ENCODE data around the gene FBXL7. TPM values are rescaled to one million over a fixed set of nuclear protein-coding genes. Genes with fewer than 3 reads are reported as not detected.

The FBXL7 gene
- total and polyA plus RNA-seq, 2 donors (not counting 1 experiment from before 2014, with no cell fraction given): 6.4 to 12.9 TPM

GRCh38 chr5:15566306-15566705 lies 66.3 kb downstream of the FBXL7 start:
- TF ChIP-seq CTCF (conservative IDR thresholded peaks at IDR 0.05 in 1 of 2, IDR thresholded peaks at IDR 0.05 in 1 of 2; ENCODE audit: low read depth in 1 of 2, low read length in 2 of 2): no peak
- no peak for TF ChIP-seq EZH2 (IDR thresholded peaks at IDR 0.05; ENCODE audit: low read length, missing control alignments)
- no peak overlapping the region for H2AFZ ChIP-seq (ENCODE audit: low read length)
- peak in 1 of 2 donors; percentile 40 for DNase-seq (ENCODE audit: low read depth in 2 of 2)
- H3K36me3 ChIP-seq (ENCODE audit: control insufficient read depth, insufficient read depth, low read length): no peaks in the 10 kb centered on the region
- no peaks in the 10 kb centered on the region for H3K27me3 ChIP-seq (ENCODE audit: control insufficient read depth, insufficient read depth, low read length)
- no peaks in the 10 kb centered on the region for H3K79me2 ChIP-seq (ENCODE audit: control insufficient read depth, insufficient read depth, low read length)
- H3K9ac ChIP-seq (ENCODE audit: insufficient read depth, low read length): no peak overlapping the region
- H3K9me3 ChIP-seq (ENCODE audit: control insufficient read depth, insufficient read depth, low read depth, low read length): no peaks in the 10 kb centered on the region
- H3K4me1 ChIP-seq (ENCODE audit: control insufficient read depth, extremely low read depth, insufficient read depth, low read length): no peaks in the 10 kb centered on the region
- no peaks in the 10 kb centered on the region for H4K20me1 ChIP-seq (ENCODE audit: control insufficient read depth, extremely low read depth, insufficient read depth, low read length)
- no peak overlapping the region for H3K27ac ChIP-seq (ENCODE audit: insufficient read depth, low read length)
- no peak overlapping the region for H3K4me3 ChIP-seq (replicated peaks in 1 of 4; ENCODE audit: control extremely low read depth in 1 of 4, insufficient read depth in 1 of 4, low read depth in 3 of 4, low read length in 4 of 4)
- H3K4me2 ChIP-seq (ENCODE audit: extremely low read depth, insufficient read depth, low read length): no peak overlapping the region

- DNase-seq (ENCODE audit: low read depth in 2 of 2): no peak
- no peak overlapping the region for H2AFZ ChIP-seq (ENCODE audit: low read length)
- no peaks in the 10 kb centered on the region for H3K36me3 ChIP-seq (ENCODE audit: control insufficient read depth, insufficient read depth, low read length)
- H3K27ac ChIP-seq (ENCODE audit: insufficient read depth, low read length): no peak overlapping the region
- no peak overlapping the region for H3K4me2 ChIP-seq (ENCODE audit: extremely low read depth, insufficient read depth, low read length)
- H3K9me3 ChIP-seq (ENCODE audit: control insufficient read depth, insufficient read depth, low read depth, low read length): no peaks in the 10 kb centered on the region
- peaks cover 2% of the 10 kb centered on the region for H3K79me2 ChIP-seq (ENCODE audit: control insufficient read depth, insufficient read depth, low read length)
- H3K27me3 ChIP-seq (ENCODE audit: control insufficient read depth, insufficient read depth, low read length): no peaks in the 10 kb centered on the region
- H3K4me1 ChIP-seq (ENCODE audit: control insufficient read depth, extremely low read depth, insufficient read depth, low read length): no peaks in the 10 kb centered on the region
- no peaks in the 10 kb centered on the region for H4K20me1 ChIP-seq (ENCODE audit: control insufficient read depth, extremely low read depth, insufficient read depth, low read length)
- no peak overlapping the region for H3K4me3 ChIP-seq (replicated peaks in 1 of 4; ENCODE audit: control extremely low read depth in 1 of 4, insufficient read depth in 1 of 4, low read depth in 3 of 4, low read length in 4 of 4)
- H3K9ac ChIP-seq (ENCODE audit: insufficient read depth, low read length): no peak overlapping the region
- no peak for TF ChIP-seq CTCF (conservative IDR thresholded peaks at IDR 0.05 in 1 of 2, IDR thresholded peaks at IDR 0.05 in 1 of 2; ENCODE audit: low read depth in 1 of 2, low read length in 2 of 2)
- TF ChIP-seq EZH2 (IDR thresholded peaks at IDR 0.05; ENCODE audit: low read length, missing control alignments): no peak
Observed at GRCh38 chr5:15566789-15567188, 66.8 kb downstream of the FBXL7 start.

DNA sequence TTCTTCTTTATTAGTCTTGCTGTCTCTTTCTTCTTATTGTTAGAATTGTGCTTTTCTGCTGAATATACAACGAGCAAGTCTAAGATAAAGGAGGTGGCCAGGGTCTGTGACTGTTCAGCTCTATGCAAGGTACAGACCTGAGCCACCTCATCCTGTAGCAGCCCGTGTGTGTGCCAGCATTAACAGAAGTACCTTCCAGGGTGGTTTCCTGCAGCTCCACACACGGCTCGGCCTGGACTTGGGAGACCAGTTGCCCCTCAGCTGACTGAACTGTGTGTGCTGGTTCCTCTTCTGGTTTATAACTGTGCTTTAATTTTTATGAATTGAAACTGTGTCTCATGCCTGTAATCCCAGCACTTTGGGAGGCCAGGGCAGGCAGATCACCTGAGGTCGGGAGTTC lies 70.5 kb downstream of the FBXL7 start:
- H3K9ac ChIP-seq (ENCODE audit: insufficient read depth, low read length): no peak overlapping the region
- H3K79me2 ChIP-seq (ENCODE audit: control insufficient read depth, insufficient read depth, low read length): peaks cover 2% of the 10 kb centered on the region
- no peaks in the 10 kb centered on the region for H4K20me1 ChIP-seq (ENCODE audit: control insufficient read depth, extremely low read depth, insufficient read depth, low read length)
- no peak overlapping the region for H2AFZ ChIP-seq (ENCODE audit: low read length)
- H3K36me3 ChIP-seq (ENCODE audit: control insufficient read depth, insufficient read depth, low read length): no peaks in the 10 kb centered on the region
- H3K27ac ChIP-seq (ENCODE audit: insufficient read depth, low read length): no peak overlapping the region
- no peaks in the 10 kb centered on the region for H3K27me3 ChIP-seq (ENCODE audit: control insufficient read depth, insufficient read depth, low read length)
- DNase-seq (ENCODE audit: low read depth in 2 of 2): no peak
- no peak overlapping the region for H3K4me3 ChIP-seq (replicated peaks in 1 of 4; ENCODE audit: control extremely low read depth in 1 of 4, insufficient read depth in 1 of 4, low read depth in 3 of 4, low read length in 4 of 4)
- no peak overlapping the region for H3K4me2 ChIP-seq (ENCODE audit: extremely low read depth, insufficient read depth, low read length)
- H3K9me3 ChIP-seq (ENCODE audit: control insufficient read depth, insufficient read depth, low read depth, low read length): no peaks in the 10 kb centered on the region
- H3K4me1 ChIP-seq (ENCODE audit: control insufficient read depth, extremely low read depth, insufficient read depth, low read length): peaks cover 2% of the 10 kb centered on the region
- no peak for TF ChIP-seq EZH2 (IDR thresholded peaks at IDR 0.05; ENCODE audit: low read length, missing control alignments)
- TF ChIP-seq CTCF (conservative IDR thresholded peaks at IDR 0.05 in 1 of 2, IDR thresholded peaks at IDR 0.05 in 1 of 2; ENCODE audit: low read depth in 1 of 2, low read length in 2 of 2): no peak

All from fibroblast of lung (primary cell).